22Rv1 (cell line): Measurements from ENCODE around the gene NEURL4.

Source experiments
- H3K27ac ChIP-seq: fragments of 450-650 bp; 2 replicates; pipeline ENCODE4 v1.5.1; 2017
- ZFX ChIP-seq: fragments of 450-650 bp; IDR thresholded peaks from 2 replicates; pipeline ENCODE4 v1.6.1; 2017; ENCODE audit warnings: antibody characterized with exemption, borderline replicate concordance
- TF ChIP-seq, protein P1 (sequence below): fragments of 450-650 bp; IDR thresholded peaks from 2 replicates; pipeline ENCODE4 v1.5.1; 2017; ENCODE audit warnings: mild to moderate bottlenecking

Gene NEURL4

DNA sequence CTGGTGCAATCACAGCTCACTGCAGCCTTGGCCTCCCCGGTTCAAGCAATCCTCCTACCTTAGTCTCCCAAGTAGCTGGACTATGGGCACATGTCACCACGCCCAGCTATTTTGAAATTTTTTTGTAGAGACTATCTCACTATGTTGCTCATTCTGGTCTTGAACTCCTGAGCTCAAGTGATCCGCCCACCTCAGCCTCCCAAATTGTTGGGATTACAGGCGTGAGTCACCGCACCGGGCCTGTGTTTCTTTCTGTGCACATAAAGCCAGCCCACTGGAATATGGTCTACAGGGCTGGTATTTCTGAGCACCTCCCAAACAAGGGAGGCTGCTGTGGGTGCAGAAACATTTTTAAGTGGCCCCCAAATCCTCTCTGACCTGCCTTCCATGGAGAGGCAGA, 34.2 kb upstream of the NEURL4 start:
- TF ChIP-seq, protein P1, sequence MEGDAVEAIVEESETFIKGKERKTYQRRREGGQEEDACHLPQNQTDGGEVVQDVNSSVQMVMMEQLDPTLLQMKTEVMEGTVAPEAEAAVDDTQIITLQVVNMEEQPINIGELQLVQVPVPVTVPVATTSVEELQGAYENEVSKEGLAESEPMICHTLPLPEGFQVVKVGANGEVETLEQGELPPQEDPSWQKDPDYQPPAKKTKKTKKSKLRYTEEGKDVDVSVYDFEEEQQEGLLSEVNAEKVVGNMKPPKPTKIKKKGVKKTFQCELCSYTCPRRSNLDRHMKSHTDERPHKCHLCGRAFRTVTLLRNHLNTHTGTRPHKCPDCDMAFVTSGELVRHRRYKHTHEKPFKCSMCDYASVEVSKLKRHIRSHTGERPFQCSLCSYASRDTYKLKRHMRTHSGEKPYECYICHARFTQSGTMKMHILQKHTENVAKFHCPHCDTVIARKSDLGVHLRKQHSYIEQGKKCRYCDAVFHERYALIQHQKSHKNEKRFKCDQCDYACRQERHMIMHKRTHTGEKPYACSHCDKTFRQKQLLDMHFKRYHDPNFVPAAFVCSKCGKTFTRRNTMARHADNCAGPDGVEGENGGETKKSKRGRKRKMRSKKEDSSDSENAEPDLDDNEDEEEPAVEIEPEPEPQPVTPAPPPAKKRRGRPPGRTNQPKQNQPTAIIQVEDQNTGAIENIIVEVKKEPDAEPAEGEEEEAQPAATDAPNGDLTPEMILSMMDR, result no peak
- no peak for TF ChIP-seq ZFX

DNA sequence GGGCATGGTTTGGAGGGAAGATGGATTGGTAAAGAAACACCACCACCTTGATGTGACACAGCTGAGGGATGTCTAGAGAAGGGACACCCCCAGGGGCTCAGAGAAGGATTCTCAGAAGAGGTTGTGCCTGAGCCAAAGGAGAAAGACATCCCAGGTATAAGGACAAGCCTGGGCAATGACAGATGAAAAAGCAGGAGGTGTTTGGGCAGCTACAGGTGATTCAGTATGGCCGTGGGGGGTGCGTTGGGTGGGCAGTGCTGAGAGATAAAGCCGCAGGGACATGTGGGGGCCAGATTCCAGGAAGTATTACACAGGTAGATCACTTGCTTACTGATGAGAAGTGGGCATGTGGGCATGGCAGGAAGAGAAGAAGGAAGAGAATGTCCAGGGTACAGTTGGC, 32.8 kb upstream of the NEURL4 start:
- no peak for TF ChIP-seq ZFX
- TF ChIP-seq, protein P1, result no peak
- H3K27ac ChIP-seq, result no peak overlapping the region

More for the DNA sequence above, 34.2 kb upstream of the NEURL4 start:
- no peak overlapping the region for H3K27ac ChIP-seq

DNA sequence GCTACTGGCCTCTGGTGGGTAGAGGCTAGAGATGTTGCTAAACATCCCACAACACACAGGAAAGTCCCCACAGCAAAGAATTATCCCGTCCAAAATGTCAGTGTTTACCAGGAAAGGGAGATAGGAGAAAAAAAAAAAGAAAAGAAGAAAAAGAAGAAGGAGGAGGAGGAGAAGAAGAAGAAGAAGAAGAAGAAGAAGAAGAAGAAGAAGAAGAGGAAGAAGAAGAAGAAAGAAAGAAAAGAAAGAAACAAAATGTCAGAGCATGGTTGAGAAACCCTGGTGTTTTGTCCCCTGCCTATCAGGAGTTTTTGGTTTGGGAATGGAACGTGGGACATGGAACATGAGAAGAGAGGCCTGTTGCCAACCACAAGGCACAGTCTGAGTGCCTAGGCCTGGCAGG, 28.2 kb upstream of the NEURL4 start:
- no peak overlapping the region for H3K27ac ChIP-seq
- no peak for TF ChIP-seq ZFX
- TF ChIP-seq, protein P1, result no peak

DNA sequence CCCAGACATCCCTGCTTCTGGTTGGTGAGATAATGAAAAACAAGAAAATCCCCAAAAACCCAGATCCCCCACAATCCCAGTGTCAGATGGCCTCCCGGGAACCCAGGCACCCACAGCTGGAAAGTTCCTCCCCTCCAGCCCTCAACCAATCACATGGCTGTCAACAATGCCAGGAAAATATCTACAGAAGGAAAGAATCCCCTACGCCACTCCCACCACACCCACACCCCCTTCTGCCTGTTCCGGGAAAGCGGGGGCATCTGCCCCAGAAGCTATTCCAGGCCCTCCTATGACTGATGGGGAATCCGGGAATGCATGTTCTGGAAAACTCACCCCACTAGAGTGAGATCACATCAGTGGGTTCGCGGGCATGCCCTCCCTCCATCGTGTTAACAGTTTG, 27.6 kb upstream of the NEURL4 start:
- H3K27ac ChIP-seq, result no peak overlapping the region
- TF ChIP-seq, protein P1, result no peak
- TF ChIP-seq ZFX, result no peak

DNA sequence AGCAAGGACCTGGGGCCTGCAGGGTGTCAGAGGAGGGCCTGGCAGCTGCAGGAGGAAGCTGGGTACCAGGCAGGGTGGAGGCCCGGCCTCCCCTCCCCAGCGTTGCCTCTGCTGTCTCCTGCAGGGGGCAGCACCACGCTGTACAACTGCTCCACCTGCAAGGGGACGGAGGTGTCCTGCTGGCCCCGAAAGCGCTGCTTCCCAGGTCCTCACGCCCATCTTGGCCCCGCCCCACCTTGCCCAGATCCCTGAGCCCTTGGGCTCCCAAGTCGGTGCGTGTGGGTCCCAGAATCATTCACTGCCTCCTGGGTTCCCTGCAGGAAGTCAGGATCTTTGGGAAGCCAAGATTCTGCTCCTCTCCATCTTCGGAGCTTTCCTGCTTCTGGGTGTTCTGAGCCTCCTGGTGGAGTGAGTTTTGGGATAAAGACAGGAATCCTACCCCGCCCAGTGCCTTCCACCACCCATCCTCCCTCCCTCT, 27.0 kb upstream of the NEURL4 start:
- H3K27ac ChIP-seq, result no peak overlapping the region
- TF ChIP-seq, protein P1, result peak; percentile 90
- TF ChIP-seq ZFX, result no peak

DNA sequence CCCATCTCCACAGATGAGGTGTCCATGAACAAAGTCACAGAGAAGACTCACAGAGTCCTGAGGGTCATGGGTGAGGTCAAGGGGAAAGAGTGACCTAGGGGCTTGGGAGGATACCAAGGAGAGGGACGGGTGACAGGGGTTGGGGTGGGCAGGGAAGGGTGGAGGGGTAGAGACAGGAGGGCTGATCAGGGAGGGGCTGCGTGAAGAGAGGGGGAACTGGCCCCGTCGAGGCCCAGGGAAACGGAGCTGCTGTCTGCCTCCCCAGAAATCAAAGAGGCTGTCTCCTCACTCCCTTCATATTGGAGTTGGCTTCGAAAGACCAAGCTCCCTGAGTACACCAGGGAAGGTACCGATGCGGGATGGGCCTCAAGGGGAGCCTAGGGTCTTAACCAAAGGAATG, 26.4 kb upstream of the NEURL4 start:
- no peak overlapping the region for H3K27ac ChIP-seq
- no peak for TF ChIP-seq ZFX
- TF ChIP-seq, protein P1, result no peak

DNA sequence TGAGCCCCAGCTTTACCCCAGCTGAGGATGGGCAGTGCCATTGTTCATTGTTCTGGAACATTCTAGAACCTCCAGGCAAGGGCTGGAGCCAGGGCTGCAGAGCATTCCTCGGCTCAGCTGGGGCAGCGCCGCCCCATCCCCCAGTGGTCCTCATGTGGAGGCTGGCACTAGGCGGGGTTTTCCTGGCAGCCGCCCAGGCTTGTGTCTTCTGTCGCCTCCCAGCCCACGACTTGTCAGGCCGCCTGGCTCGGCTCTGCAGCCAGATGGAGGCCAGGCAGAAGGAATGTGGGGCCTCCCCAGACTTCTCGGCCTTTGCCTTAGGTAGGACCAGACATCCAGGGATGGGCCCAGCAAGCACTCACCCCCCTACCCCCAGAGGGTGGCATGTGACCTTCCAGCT, 25.9 kb upstream of the NEURL4 start, which contains the start of gene TMEM95:
TMEM95 (plus strand) TSS at position 104 of the 400 bp plus-strand sequence; CDS start at position 153, 49 bp downstream.
- H3K27ac ChIP-seq, result no peak within 1 kb of the TSS

More for the DNA sequence above, 25.9 kb upstream of the NEURL4 start, which contains the start of gene TMEM95:
- TF ChIP-seq ZFX, result no peak
- TF ChIP-seq, protein P1, result no peak
